WTC11 (cell line): ENCODE results near the gene YWHAH. TPM values are rescaled to one million over a fixed set of nuclear protein-coding genes. Genes with fewer than 3 reads are reported as not detected.

Source experiments
- ATAC-seq: fragments of 200-7000 bp; cut with Tn5 transposase; 2 replicates; pipeline ENCODE4 v1.10.0; 2021; ENCODE audit warnings: mild to moderate bottlenecking, moderate library complexity
- CTCF ChIA-PET: fragments of 300-600 bp; sonication (Branson Sonifier 250); formaldehyde crosslinking; loops from one replicate; lab custom pipeline; 2021; ENCODE audit warnings: antibody characterized with exemption; lab: Charles Lee
- POLR2A ChIA-PET: fragments of 350-600 bp; sonication (Branson Sonifier 250); formaldehyde crosslinking; loops from one replicate; lab custom pipeline; 2021; ENCODE audit warnings: antibody characterized with exemption; lab: Charles Lee
- DNase-seq: peaks from one replicate; pipeline ENCODE4 v3.0.0; 2021; ENCODE audit warnings: low spot score
- H3K27ac Mint-ChIP-seq: 2 replicates; pipeline ENCODE4 v1.8.0; 2021; ENCODE audit warnings: mixed read lengths
- H3K27me3 Mint-ChIP-seq: 2 replicates; pipeline ENCODE4 v1.8.0; 2021; ENCODE audit warnings: low read depth, mild to moderate bottlenecking, moderate library complexity, mixed read lengths
- H3K36me3 Mint-ChIP-seq: 2 replicates; pipeline ENCODE4 v1.8.0; 2021; ENCODE audit warnings: mixed read lengths
- H3K4me1 Mint-ChIP-seq: 2 replicates; pipeline ENCODE4 v1.8.0; 2022; ENCODE audit warnings: mixed read lengths
- H3K4me3 Mint-ChIP-seq: 2 replicates; pipeline ENCODE4 v1.8.0; 2021; ENCODE audit warnings: mild to moderate bottlenecking, moderate library complexity, mixed read lengths
- H3K9me3 Mint-ChIP-seq: 2 replicates; pipeline ENCODE4 v1.8.0; 2021; ENCODE audit warnings: mixed read lengths
- FOXJ3 ChIP-seq: sonication (generic); formaldehyde crosslinking; IDR thresholded peaks from 2 replicates; pipeline ENCODE4 v1.9.0; 2021; ENCODE audit warnings: missing genetic modification reagents, mild to moderate bottlenecking, borderline replicate concordance
- GRHL2 ChIP-seq: fragments of 250-450 bp; sonication (Bioruptor Pico); IDR thresholded peaks from 2 replicates; pipeline ENCODE4 v1.8.0; 2022; ENCODE audit warnings: mild to moderate bottlenecking, moderate library complexity; ENCODE audit not compliant: insufficient replicate concordance, severe bottlenecking
- JAZF1 ChIP-seq: fragments of 250-450 bp; sonication (Bioruptor Pico); IDR thresholded peaks from 2 replicates; pipeline ENCODE4 v1.9.0; 2021; ENCODE audit warnings: moderate library complexity, mild to moderate bottlenecking, inconsistent platforms
- MYBL2 ChIP-seq: sonication (generic); formaldehyde crosslinking; IDR thresholded peaks from 2 replicates; pipeline ENCODE4 v1.8.1; 2023; ENCODE audit warnings: mild to moderate bottlenecking, moderate library complexity, missing genetic modification reagents
- NFYB ChIP-seq: sonication (generic); formaldehyde crosslinking; conservative IDR thresholded peaks from 2 replicates; pipeline ENCODE4 v1.8.0; 2022; ENCODE audit warnings: low read depth, missing genetic modification reagents
- SMAD4 ChIP-seq: sonication (generic); formaldehyde crosslinking; IDR thresholded peaks from 2 replicates; pipeline ENCODE4 v1.8.0; 2022; ENCODE audit warnings: mild to moderate bottlenecking, missing genetic modification reagents
- SOX15 ChIP-seq: fragments of 250-450 bp; sonication (Bioruptor Pico); IDR thresholded peaks from 2 replicates; pipeline ENCODE4 v1.9.0; 2021; ENCODE audit warnings: mild to moderate bottlenecking
- SP1 ChIP-seq: sonication (generic); formaldehyde crosslinking; conservative IDR thresholded peaks from 2 replicates; pipeline ENCODE4 v1.8.1; 2022; ENCODE audit warnings: missing genetic modification reagents
- TEAD4 ChIP-seq: sonication (generic); formaldehyde crosslinking; IDR thresholded peaks from 2 replicates; pipeline ENCODE4 v1.8.0; 2022; ENCODE audit warnings: mild to moderate bottlenecking, missing genetic modification reagents
- TP53 ChIP-seq: sonication (generic); formaldehyde crosslinking; IDR thresholded peaks from 2 replicates; pipeline ENCODE4 v1.8.1; 2023; ENCODE audit warnings: mild to moderate bottlenecking, missing genetic modification reagents
- ZBTB21 ChIP-seq: sonication (generic); formaldehyde crosslinking; IDR thresholded peaks from 2 replicates; pipeline ENCODE4 v1.8.1; 2023; ENCODE audit warnings: mild to moderate bottlenecking, missing genetic modification reagents, borderline replicate concordance
- ZNF121 ChIP-seq: sonication (generic); formaldehyde crosslinking; IDR thresholded peaks from 2 replicates; pipeline ENCODE4 v1.8.0; 2023; ENCODE audit warnings: missing genetic modification reagents
- ZNF263 ChIP-seq: sonication (generic); formaldehyde crosslinking; IDR thresholded peaks from 2 replicates; pipeline ENCODE4 v1.8.1; 2022; ENCODE audit warnings: low read depth, mild to moderate bottlenecking, moderate library complexity, missing genetic modification reagents
- ZNF317 ChIP-seq: sonication (generic); formaldehyde crosslinking; IDR thresholded peaks from 2 replicates; pipeline ENCODE4 v1.8.1; 2023; ENCODE audit warnings: low read depth, mild to moderate bottlenecking, moderate library complexity, missing genetic modification reagents, borderline replicate concordance
- total RNA-seq: library from RNA; stranded (reverse); gene quantifications from 3 replicates; pipeline ENCODE4 v1.2.3, GENCODE V29; 2021
- TF ChIP-seq, protein P1 (sequence below): fragments of 250-450 bp; sonication (Bioruptor Pico); IDR thresholded peaks from 2 replicates; pipeline ENCODE4 v1.9.0; 2021; ENCODE audit warnings: mild to moderate bottlenecking
- TF ChIP-seq, protein P2 (sequence below): sonication (generic); formaldehyde crosslinking; conservative IDR thresholded peaks from 2 replicates; pipeline ENCODE4 v1.8.1; 2022; ENCODE audit warnings: mild to moderate bottlenecking, missing genetic modification reagents
- TF ChIP-seq, protein P3 (sequence below): sonication (generic); formaldehyde crosslinking; IDR thresholded peaks from 2 replicates; pipeline ENCODE4 v1.8.0; 2023; ENCODE audit warnings: missing genetic modification reagents
- TF ChIP-seq, protein P4 (sequence below): sonication (generic); formaldehyde crosslinking; IDR thresholded peaks from 2 replicates; pipeline ENCODE4 v1.8.1; 2022; ENCODE audit warnings: low read depth, mild to moderate bottlenecking, moderate library complexity, missing genetic modification reagents, borderline replicate concordance
- TF ChIP-seq, protein P5 (sequence below): sonication (generic); formaldehyde crosslinking; IDR thresholded peaks from 2 replicates; pipeline ENCODE4 v1.8.1; 2023; ENCODE audit warnings: mild to moderate bottlenecking, missing genetic modification reagents, borderline replicate concordance
- TF ChIP-seq, protein P6 (sequence below): sonication (generic); formaldehyde crosslinking; IDR thresholded peaks from 2 replicates; pipeline ENCODE4 v1.8.1; 2023; ENCODE audit warnings: mild to moderate bottlenecking, missing genetic modification reagents

Gene YWHAH
- total RNA-seq, 1 experiment from 2014 or later = 203 TPM

DNA sequence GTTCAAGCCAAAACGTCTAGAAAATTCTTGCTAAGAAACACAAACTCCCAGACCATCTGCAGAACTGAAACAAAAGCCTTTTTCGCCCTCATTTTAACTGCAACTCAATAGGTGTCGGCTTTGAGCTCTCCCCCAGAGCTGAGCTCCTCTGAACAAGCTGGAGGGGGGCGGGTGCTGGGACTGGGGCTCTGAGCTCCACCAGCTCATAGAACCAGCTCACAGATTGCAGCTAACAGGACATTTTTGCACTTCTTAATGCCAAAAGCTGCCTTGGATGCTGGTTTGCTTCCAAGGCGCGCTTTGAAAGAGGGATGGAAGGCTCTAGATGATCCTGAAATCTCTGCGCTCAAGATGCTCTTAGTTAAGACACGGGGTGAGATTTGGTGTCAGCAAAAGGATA is 6.0 kb upstream of the YWHAH start (continued):
- TF ChIP-seq, protein P1, sequence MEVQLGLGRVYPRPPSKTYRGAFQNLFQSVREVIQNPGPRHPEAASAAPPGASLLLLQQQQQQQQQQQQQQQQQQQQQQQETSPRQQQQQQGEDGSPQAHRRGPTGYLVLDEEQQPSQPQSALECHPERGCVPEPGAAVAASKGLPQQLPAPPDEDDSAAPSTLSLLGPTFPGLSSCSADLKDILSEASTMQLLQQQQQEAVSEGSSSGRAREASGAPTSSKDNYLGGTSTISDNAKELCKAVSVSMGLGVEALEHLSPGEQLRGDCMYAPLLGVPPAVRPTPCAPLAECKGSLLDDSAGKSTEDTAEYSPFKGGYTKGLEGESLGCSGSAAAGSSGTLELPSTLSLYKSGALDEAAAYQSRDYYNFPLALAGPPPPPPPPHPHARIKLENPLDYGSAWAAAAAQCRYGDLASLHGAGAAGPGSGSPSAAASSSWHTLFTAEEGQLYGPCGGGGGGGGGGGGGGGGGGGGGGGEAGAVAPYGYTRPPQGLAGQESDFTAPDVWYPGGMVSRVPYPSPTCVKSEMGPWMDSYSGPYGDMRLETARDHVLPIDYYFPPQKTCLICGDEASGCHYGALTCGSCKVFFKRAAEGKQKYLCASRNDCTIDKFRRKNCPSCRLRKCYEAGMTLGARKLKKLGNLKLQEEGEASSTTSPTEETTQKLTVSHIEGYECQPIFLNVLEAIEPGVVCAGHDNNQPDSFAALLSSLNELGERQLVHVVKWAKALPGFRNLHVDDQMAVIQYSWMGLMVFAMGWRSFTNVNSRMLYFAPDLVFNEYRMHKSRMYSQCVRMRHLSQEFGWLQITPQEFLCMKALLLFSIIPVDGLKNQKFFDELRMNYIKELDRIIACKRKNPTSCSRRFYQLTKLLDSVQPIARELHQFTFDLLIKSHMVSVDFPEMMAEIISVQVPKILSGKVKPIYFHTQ = no peak

DNA sequence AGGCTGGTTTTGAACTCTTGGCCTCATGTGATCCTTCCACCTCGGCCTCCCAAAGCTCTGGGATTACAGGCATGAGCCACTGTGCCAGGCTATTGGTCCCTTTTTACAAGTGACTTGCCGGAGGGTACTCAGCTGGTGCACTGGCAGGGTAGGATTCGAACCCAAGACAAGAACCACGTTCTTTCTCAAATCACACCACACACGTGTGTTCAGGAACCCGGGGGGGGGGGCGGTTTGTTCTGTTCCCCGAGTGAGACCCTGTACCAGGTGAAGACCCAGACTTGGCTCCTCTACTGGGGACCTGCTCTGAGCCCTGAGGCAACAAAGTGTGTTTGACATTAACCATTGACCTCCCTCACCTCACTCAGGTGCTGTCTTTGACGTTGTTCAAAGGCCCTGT is 3.8 kb upstream of the YWHAH start:
- POLR2A ChIA-PET = interaction anchor here (0.6 to 1.2 kb wide), 2 partner anchors 14 to 36 kb away, joined by 3 read pairs; no protein-coding TSS in a partner anchor
- Mint-ChIP-seq H3K27me3 (peaks cover 10% of the 10 kb centered on the region), H3K4me3 (no peak overlapping the region), H3K27ac (no peak overlapping the region), H3K9me3 (no peaks in the 10 kb centered on the region), H3K4me1 (peaks cover 15% of the 10 kb centered on the region), H3K36me3 (no peaks in the 10 kb centered on the region)
- DNase-seq (no peak), ATAC-seq (no peak)
- CTCF ChIA-PET = interaction anchor here (0.6 to 1.6 kb wide), 2 partner anchors 13 to 30 kb away, joined by 4 to 9 read pairs; no protein-coding TSS in a partner anchor
- TF ChIP-seq ZNF121 (CRISPR knock-in tag) (no peak), SOX15 (no peak), NFYB (CRISPR knock-in tag) (no peak), TEAD4 (no peak), SMAD4 (no peak), GRHL2 (CRISPR knock-in tag) (no peak), ZNF263 (CRISPR knock-in tag) (no peak), JAZF1 (CRISPR knock-in tag) (no peak), MYBL2 (CRISPR knock-in tag) (no peak), ZBTB21 (CRISPR knock-in tag) (no peak), FOXJ3 (CRISPR knock-in tag) (no peak), ZNF317 (CRISPR knock-in tag) (no peak), TP53 (no peak), SP1 (CRISPR knock-in tag) (no peak)
- TF ChIP-seq, protein P2, sequence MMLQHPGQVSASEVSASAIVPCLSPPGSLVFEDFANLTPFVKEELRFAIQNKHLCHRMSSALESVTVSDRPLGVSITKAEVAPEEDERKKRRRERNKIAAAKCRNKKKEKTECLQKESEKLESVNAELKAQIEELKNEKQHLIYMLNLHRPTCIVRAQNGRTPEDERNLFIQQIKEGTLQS (CRISPR knock-in tag) = no peak
- TF ChIP-seq, protein P3, sequence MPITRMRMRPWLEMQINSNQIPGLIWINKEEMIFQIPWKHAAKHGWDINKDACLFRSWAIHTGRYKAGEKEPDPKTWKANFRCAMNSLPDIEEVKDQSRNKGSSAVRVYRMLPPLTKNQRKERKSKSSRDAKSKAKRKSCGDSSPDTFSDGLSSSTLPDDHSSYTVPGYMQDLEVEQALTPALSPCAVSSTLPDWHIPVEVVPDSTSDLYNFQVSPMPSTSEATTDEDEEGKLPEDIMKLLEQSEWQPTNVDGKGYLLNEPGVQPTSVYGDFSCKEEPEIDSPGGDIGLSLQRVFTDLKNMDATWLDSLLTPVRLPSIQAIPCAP (CRISPR knock-in tag) = no peak
- TF ChIP-seq, protein P4, sequence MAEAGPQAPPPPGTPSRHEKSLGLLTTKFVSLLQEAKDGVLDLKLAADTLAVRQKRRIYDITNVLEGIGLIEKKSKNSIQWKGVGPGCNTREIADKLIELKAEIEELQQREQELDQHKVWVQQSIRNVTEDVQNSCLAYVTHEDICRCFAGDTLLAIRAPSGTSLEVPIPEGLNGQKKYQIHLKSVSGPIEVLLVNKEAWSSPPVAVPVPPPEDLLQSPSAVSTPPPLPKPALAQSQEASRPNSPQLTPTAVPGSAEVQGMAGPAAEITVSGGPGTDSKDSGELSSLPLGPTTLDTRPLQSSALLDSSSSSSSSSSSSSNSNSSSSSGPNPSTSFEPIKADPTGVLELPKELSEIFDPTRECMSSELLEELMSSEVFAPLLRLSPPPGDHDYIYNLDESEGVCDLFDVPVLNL (CRISPR knock-in tag) = no peak
- TF ChIP-seq, protein P5, sequence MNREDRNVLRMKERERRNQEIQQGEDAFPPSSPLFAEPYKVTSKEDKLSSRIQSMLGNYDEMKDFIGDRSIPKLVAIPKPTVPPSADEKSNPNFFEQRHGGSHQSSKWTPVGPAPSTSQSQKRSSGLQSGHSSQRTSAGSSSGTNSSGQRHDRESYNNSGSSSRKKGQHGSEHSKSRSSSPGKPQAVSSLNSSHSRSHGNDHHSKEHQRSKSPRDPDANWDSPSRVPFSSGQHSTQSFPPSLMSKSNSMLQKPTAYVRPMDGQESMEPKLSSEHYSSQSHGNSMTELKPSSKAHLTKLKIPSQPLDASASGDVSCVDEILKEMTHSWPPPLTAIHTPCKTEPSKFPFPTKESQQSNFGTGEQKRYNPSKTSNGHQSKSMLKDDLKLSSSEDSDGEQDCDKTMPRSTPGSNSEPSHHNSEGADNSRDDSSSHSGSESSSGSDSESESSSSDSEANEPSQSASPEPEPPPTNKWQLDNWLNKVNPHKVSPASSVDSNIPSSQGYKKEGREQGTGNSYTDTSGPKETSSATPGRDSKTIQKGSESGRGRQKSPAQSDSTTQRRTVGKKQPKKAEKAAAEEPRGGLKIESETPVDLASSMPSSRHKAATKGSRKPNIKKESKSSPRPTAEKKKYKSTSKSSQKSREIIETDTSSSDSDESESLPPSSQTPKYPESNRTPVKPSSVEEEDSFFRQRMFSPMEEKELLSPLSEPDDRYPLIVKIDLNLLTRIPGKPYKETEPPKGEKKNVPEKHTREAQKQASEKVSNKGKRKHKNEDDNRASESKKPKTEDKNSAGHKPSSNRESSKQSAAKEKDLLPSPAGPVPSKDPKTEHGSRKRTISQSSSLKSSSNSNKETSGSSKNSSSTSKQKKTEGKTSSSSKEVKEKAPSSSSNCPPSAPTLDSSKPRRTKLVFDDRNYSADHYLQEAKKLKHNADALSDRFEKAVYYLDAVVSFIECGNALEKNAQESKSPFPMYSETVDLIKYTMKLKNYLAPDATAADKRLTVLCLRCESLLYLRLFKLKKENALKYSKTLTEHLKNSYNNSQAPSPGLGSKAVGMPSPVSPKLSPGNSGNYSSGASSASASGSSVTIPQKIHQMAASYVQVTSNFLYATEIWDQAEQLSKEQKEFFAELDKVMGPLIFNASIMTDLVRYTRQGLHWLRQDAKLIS (CRISPR knock-in tag) = no peak
- TF ChIP-seq, protein P6, sequence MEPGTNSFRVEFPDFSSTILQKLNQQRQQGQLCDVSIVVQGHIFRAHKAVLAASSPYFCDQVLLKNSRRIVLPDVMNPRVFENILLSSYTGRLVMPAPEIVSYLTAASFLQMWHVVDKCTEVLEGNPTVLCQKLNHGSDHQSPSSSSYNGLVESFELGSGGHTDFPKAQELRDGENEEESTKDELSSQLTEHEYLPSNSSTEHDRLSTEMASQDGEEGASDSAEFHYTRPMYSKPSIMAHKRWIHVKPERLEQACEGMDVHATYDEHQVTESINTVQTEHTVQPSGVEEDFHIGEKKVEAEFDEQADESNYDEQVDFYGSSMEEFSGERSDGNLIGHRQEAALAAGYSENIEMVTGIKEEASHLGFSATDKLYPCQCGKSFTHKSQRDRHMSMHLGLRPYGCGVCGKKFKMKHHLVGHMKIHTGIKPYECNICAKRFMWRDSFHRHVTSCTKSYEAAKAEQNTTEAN = no peak
